DOHH2 (cell line): ENCODE measurements around the gene GPR87.

ENCODE experiments used
- H3F3A ChIP-seq: fragments of 200-600 bp; sonication (generic), shearing (Covaris generic); 2 replicates; pipeline ENCODE4 v1.6.0; 2016; ENCODE audit warnings: antibody characterized with exemption, mild to moderate bottlenecking; ENCODE audit not compliant: control insufficient read depth, insufficient read depth
- H3K27ac ChIP-seq: fragments of 200-600 bp; sonication (generic); 2 replicates; pipeline ENCODE4 v1.5.1; 2014; ENCODE audit warnings: low read depth, mild to moderate bottlenecking, low read length, moderate library complexity
- H3K27me3 ChIP-seq: fragments of 200-600 bp; sonication (generic); 2 replicates; pipeline ENCODE4 v1.6.1; 2014; ENCODE audit warnings: mild to moderate bottlenecking, low read length, mixed read lengths; ENCODE audit not compliant: control insufficient read depth
- H3K36me3 ChIP-seq: fragments of 200-600 bp; sonication (generic); 2 replicates; pipeline ENCODE4 v1.6.1; 2014; ENCODE audit warnings: mild to moderate bottlenecking, low read length, moderate library complexity, mixed read lengths; ENCODE audit not compliant: control insufficient read depth
- H3K4me1 ChIP-seq: fragments of 200-600 bp; sonication (generic); 2 replicates; pipeline ENCODE4 v1.6.1; 2014; ENCODE audit warnings: mild to moderate bottlenecking, low read length, mixed read lengths; ENCODE audit not compliant: control insufficient read depth
- H3K4me2 ChIP-seq: fragments of 200-600 bp; sonication (generic); 2 replicates; pipeline ENCODE4 v1.6.0; 2014; ENCODE audit warnings: mild to moderate bottlenecking, low read length, moderate library complexity
- H3K4me3 ChIP-seq: fragments of 200-600 bp; sonication (generic); 2 replicates; pipeline ENCODE4 v1.5.1; 2014; ENCODE audit warnings: mild to moderate bottlenecking, low read length, mixed read lengths
- H3K79me2 ChIP-seq: fragments of 200-600 bp; sonication (generic); 2 replicates; pipeline ENCODE4 v1.6.1; 2014; ENCODE audit warnings: mild to moderate bottlenecking, low read length, mixed read lengths; ENCODE audit not compliant: control insufficient read depth
- H3K9me2 ChIP-seq: fragments of 200-600 bp; sonication (generic); replicated peaks from 2 replicates; pipeline ENCODE4 v1.6.1; 2014; ENCODE audit warnings: mild to moderate bottlenecking, low read length, mixed read lengths; ENCODE audit not compliant: control insufficient read depth
- H3K9me3 ChIP-seq: fragments of 200-600 bp; sonication (generic); 2 replicates; pipeline ENCODE4 v1.6.1; 2014; ENCODE audit warnings: antibody characterized with exemption, low read length, mixed read lengths; ENCODE audit not compliant: control insufficient read depth, insufficient read depth
- H4K20me1 ChIP-seq: fragments of 200-600 bp; sonication (generic); 2 replicates; pipeline ENCODE4 v1.6.0; 2014; ENCODE audit warnings: low read depth, mild to moderate bottlenecking, antibody characterized with exemption, low read length, moderate library complexity; ENCODE audit not compliant: control insufficient read depth, insufficient read depth
- EZH2phosphoT487 ChIP-seq: fragments of 200-600 bp; sonication (generic); IDR thresholded peaks from 2 replicates; pipeline ENCODE4 v1.6.1; 2017; ENCODE audit warnings: borderline replicate concordance, mild to moderate bottlenecking, antibody characterized with exemption, low read length, moderate library complexity, mixed read lengths
- TF ChIP-seq, protein P1 (sequence below): fragments of 200-600 bp; sonication (generic); IDR thresholded peaks from one replicate; pipeline ENCODE4 v1.5.1; 2014; ENCODE audit warnings: antibody characterized with exemption, mild to moderate bottlenecking, low read depth, low read length; ENCODE audit not compliant: poor library complexity, severe bottlenecking

GPR87 gene

DNA sequence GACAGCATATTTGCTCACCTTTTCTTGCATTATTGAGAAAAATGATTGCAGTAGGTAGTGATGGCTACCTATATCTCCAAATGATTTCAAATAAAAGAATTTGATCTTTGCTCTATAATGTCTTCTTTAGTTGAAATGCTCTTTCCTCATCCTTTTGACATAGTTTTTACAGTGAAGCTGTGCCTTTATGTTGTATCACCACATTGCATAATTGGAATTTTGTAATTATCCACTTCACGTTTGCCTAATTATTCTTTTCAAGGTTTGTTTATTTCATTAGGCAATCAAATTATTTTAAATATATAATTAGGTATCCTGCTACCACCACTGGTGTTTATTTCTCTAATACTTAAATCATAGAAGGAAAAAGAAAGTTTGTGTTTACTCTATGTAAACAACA lies 34.0 kb upstream of the GPR87 start:
- Histone ChIP-seq H3K79me2 (no peaks in the 10 kb centered on the region), H3K4me2 (no peak overlapping the region), H4K20me1 (no peaks in the 10 kb centered on the region), H3K4me3 (no peak overlapping the region), H3K36me3 (no peaks in the 10 kb centered on the region), H3K27ac (no peak overlapping the region), H3K27me3 (no peaks in the 10 kb centered on the region), H3K4me1 (peaks cover 21% of the 10 kb centered on the region), H3F3A (no peaks in the 10 kb centered on the region), H3K9me3 (no peaks in the 10 kb centered on the region), H3K9me2 (no peaks in the 10 kb centered on the region)
- no peak for TF ChIP-seq EZH2phosphoT487
- TF ChIP-seq, protein P1, sequence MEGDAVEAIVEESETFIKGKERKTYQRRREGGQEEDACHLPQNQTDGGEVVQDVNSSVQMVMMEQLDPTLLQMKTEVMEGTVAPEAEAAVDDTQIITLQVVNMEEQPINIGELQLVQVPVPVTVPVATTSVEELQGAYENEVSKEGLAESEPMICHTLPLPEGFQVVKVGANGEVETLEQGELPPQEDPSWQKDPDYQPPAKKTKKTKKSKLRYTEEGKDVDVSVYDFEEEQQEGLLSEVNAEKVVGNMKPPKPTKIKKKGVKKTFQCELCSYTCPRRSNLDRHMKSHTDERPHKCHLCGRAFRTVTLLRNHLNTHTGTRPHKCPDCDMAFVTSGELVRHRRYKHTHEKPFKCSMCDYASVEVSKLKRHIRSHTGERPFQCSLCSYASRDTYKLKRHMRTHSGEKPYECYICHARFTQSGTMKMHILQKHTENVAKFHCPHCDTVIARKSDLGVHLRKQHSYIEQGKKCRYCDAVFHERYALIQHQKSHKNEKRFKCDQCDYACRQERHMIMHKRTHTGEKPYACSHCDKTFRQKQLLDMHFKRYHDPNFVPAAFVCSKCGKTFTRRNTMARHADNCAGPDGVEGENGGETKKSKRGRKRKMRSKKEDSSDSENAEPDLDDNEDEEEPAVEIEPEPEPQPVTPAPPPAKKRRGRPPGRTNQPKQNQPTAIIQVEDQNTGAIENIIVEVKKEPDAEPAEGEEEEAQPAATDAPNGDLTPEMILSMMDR, result no peak

DNA sequence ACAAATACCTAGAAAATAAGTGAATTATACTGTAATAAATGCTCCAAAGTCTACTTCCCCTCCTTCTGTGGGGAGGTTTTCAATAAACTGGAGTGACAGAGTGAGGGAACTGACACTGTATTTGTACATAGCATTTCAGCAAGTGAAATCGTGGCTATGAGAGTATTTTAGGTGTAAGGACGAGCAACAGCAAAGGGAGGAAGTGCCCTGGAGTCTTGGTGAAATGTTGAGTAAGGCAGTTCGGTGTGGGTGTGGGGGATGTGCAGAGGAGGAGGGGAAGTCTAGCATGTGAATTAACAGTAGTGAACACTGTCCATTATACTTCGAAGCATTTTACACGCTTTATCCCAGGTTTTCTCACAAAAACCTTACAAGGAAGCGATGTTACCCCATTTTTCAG lies 30.8 kb upstream of the GPR87 start:
- Histone ChIP-seq H4K20me1 (no peaks in the 10 kb centered on the region), H3F3A (no peaks in the 10 kb centered on the region), H3K9me3 (no peaks in the 10 kb centered on the region), H3K4me3 (no peak overlapping the region), H3K36me3 (no peaks in the 10 kb centered on the region), H3K79me2 (no peaks in the 10 kb centered on the region), H3K9me2 (no peaks in the 10 kb centered on the region), H3K27me3 (no peaks in the 10 kb centered on the region), H3K4me2 (no peak overlapping the region), H3K4me1 (peaks cover 15% of the 10 kb centered on the region), H3K27ac (no peak overlapping the region)
- TF ChIP-seq, protein P1, result no peak
- TF ChIP-seq EZH2phosphoT487, result no peak

DNA sequence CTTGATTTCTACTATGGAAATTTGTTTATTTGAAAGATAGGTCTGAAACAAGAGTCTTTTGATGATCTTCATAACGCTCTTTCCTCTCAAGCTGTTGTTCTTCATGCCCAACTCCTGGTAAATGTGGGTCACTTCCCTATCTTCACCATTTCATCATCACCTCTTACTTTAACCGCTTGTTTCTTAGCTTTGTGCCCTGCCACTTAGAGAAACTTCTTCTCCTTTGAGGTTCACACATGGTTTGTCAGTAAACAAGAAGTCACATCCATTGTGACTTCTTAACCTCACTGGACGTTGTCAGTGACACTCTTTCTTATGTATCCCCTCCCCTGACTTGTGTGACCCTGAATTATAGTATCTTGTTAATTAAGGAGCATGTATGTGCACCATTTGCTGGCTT lies 29.7 kb upstream of the GPR87 start:
- TF ChIP-seq, protein P1, result no peak
- no peak for TF ChIP-seq EZH2phosphoT487
- Histone ChIP-seq H3K9me3 (no peaks in the 10 kb centered on the region), H3F3A (no peaks in the 10 kb centered on the region), H4K20me1 (no peaks in the 10 kb centered on the region), H3K9me2 (no peaks in the 10 kb centered on the region), H3K4me2 (no peak overlapping the region), H3K27me3 (no peaks in the 10 kb centered on the region), H3K79me2 (no peaks in the 10 kb centered on the region), H3K36me3 (no peaks in the 10 kb centered on the region), H3K4me1 (peaks cover 4% of the 10 kb centered on the region), H3K4me3 (no peak overlapping the region), H3K27ac (no peak overlapping the region)

DNA sequence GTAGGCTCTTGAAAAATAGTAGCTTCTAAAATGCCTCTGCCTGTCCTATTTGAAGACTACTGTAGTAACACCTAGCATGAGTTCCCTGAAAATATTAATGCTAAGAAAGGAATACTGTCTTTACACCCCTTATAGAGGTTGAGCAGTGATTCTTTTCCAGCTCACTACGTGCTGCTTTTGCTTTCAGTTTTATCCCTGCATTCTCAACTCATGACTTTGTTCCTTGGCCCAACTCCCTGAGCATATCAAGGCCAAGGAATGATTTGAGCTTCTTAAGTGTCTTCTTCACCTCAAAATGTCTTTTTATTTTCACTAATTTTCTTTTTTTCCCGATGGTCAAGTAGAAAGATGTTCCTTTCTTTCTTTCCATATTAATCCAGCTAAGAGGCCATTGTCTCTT lies 29.2 kb upstream of the GPR87 start:
- TF ChIP-seq EZH2phosphoT487, result no peak
- TF ChIP-seq, protein P1, result no peak
- Histone ChIP-seq H3K9me2 (no peaks in the 10 kb centered on the region), H3K4me3 (no peak overlapping the region), H3K79me2 (no peaks in the 10 kb centered on the region), H3K9me3 (no peaks in the 10 kb centered on the region), H3K36me3 (no peaks in the 10 kb centered on the region), H3K27ac (no peak overlapping the region), H3F3A (no peaks in the 10 kb centered on the region), H3K4me1 (no peaks in the 10 kb centered on the region), H3K4me2 (no peak overlapping the region), H4K20me1 (no peaks in the 10 kb centered on the region), H3K27me3 (no peaks in the 10 kb centered on the region)
